HEK293 (cell line): ENCODE data around the gene EXOC2.
A peak's percentile ranks its signal among the peaks of the same experiment; 100 is the strongest.

ENCODE experiments used
- CTCF ChIA-PET: fragments of 350-600 bp; formaldehyde crosslinking; extraction: SDS; loops from one replicate; lab custom pipeline; 2021; ENCODE audit warnings: antibody characterized with exemption; lab: Yijun Ruan, JAX
- POLR2A ChIA-PET: fragments of 300-600 bp; formaldehyde crosslinking; extraction: SDS; loops from one replicate; lab custom pipeline; 2020; ENCODE audit warnings: antibody characterized with exemption, inconsistent platforms; lab: Yijun Ruan, JAX
- H3K27ac ChIP-seq: fragments of 200-500 bp; sonication (Bioruptor generic); 2 replicates; pipeline ENCODE4 v1.5.1; 2014; ENCODE audit warnings: low read depth, low read length, control low read depth, inconsistent platforms; ENCODE audit errors: extremely low read depth
- H3K36me3 ChIP-seq, 2 experiments: fragments of 200-500 bp in 1 of 2; sonication (Bioruptor generic) in 1 of 2; 1 replicate in 1 of 2; 2 replicates in 1 of 2; pipeline ENCODE4 v1.5.1; 2014 to 2017; ENCODE audit warnings: inconsistent platforms in 2 of 2, low read length in 2 of 2; ENCODE audit not compliant: control insufficient read depth in 2 of 2, insufficient read depth in 1 of 2
- H3K4me1 ChIP-seq: fragments of 200-500 bp; sonication (Bioruptor generic); 2 replicates; pipeline ENCODE4 v1.5.1; 2014; ENCODE audit warnings: mild to moderate bottlenecking, low read length, inconsistent platforms; ENCODE audit not compliant: control insufficient read depth, insufficient read depth
- H3K4me3 ChIP-seq: 2 replicates; pipeline ENCODE4 v1.5.1; 2011; ENCODE audit warnings: low read depth, mild to moderate bottlenecking, control low read depth, low read length, moderate library complexity
- H3K9me3 ChIP-seq: fragments of 200-500 bp; sonication (Bioruptor generic); 2 replicates; pipeline ENCODE4 v1.5.1; 2014; ENCODE audit warnings: low read depth, low read length, inconsistent platforms; ENCODE audit not compliant: control insufficient read depth, insufficient read depth
- EGR2 ChIP-seq: fragments of 450-650 bp; formaldehyde crosslinking; IDR thresholded peaks from 2 replicates; pipeline ENCODE4 v1.5.1; 2016; ENCODE audit warnings: low read depth, missing biosample characterization, missing genetic modification characterization
- HOXD13 ChIP-seq: sonication (generic); formaldehyde crosslinking; IDR thresholded peaks from 2 replicates; pipeline ENCODE4 v1.8.0; 2022; ENCODE audit warnings: missing genetic modification reagents, borderline replicate concordance
- ZBTB17 ChIP-seq: fragments of 450-650 bp; formaldehyde crosslinking; IDR thresholded peaks from 2 replicates; pipeline ENCODE4 v1.5.1; 2016; ENCODE audit warnings: missing biosample characterization, missing genetic modification characterization
- ZFHX2 ChIP-seq: fragments of 450-650 bp; formaldehyde crosslinking; conservative IDR thresholded peaks from 2 replicates; pipeline ENCODE4 v1.5.1; 2016; ENCODE audit warnings: missing biosample characterization, missing genetic modification characterization
- ZNF155 ChIP-seq: fragments of 450-650 bp; formaldehyde crosslinking; IDR thresholded peaks from 2 replicates; pipeline ENCODE4 v1.5.1; 2016; ENCODE audit warnings: missing biosample characterization, missing genetic modification characterization
- ZNF184 ChIP-seq: fragments of 450-650 bp; IDR thresholded peaks from 2 replicates; pipeline ENCODE4 v1.5.1; 2018; ENCODE audit warnings: missing biosample characterization, mild to moderate bottlenecking, missing genetic modification characterization
- ZNF211 ChIP-seq: fragments of 450-650 bp; formaldehyde crosslinking; IDR thresholded peaks from 2 replicates; pipeline ENCODE4 v1.5.1; 2016; ENCODE audit warnings: low read depth, missing biosample characterization, missing genetic modification characterization
- ZNF24 ChIP-seq: fragments of 450-650 bp; formaldehyde crosslinking; IDR thresholded peaks from 2 replicates; pipeline ENCODE4 v1.5.1; 2016; ENCODE audit warnings: missing biosample characterization, missing genetic modification characterization
- ZNF473 ChIP-seq: fragments of 450-650 bp; formaldehyde crosslinking; IDR thresholded peaks from 2 replicates; pipeline ENCODE4 v1.5.1; 2017; ENCODE audit warnings: missing biosample characterization, missing genetic modification characterization
- ZNF600 ChIP-seq: fragments of 450-650 bp; formaldehyde crosslinking; IDR thresholded peaks from 2 replicates; pipeline ENCODE4 v1.5.1; 2016; ENCODE audit warnings: missing biosample characterization, missing genetic modification characterization
- TF ChIP-seq, protein P1 (sequence below): fragments of 450-650 bp; formaldehyde crosslinking; IDR thresholded peaks from 2 replicates; pipeline ENCODE4 v1.5.1; 2016; ENCODE audit warnings: missing biosample characterization, missing genetic modification characterization
- TF ChIP-seq, protein P2 (sequence below): fragments of 450-650 bp; formaldehyde crosslinking; conservative IDR thresholded peaks from 2 replicates; pipeline ENCODE4 v1.5.1; 2016; ENCODE audit warnings: low read depth, missing biosample characterization, missing genetic modification characterization
- TF ChIP-seq, protein P3 (sequence below): fragments of 450-650 bp; formaldehyde crosslinking; IDR thresholded peaks from 2 replicates; pipeline ENCODE4 v1.5.1; 2016; ENCODE audit warnings: missing biosample characterization, missing genetic modification characterization
- TF ChIP-seq, protein P4 (sequence below): sonication (generic); formaldehyde crosslinking; IDR thresholded peaks from 2 replicates; pipeline ENCODE4 v1.8.1; 2022; ENCODE audit warnings: mild to moderate bottlenecking, moderate library complexity, missing genetic modification reagents
- TF ChIP-seq, protein P5 (sequence below): fragments of 450-650 bp; formaldehyde crosslinking; IDR thresholded peaks from 2 replicates; pipeline ENCODE4 v1.5.1; 2016; ENCODE audit warnings: missing biosample characterization, missing genetic modification characterization, borderline replicate concordance
- TF ChIP-seq, protein P6 (sequence below): fragments of 450-650 bp; formaldehyde crosslinking; IDR thresholded peaks from 2 replicates; pipeline ENCODE4 v1.5.1; 2016; ENCODE audit warnings: missing biosample characterization, missing genetic modification characterization

EXOC2 gene

DNA sequence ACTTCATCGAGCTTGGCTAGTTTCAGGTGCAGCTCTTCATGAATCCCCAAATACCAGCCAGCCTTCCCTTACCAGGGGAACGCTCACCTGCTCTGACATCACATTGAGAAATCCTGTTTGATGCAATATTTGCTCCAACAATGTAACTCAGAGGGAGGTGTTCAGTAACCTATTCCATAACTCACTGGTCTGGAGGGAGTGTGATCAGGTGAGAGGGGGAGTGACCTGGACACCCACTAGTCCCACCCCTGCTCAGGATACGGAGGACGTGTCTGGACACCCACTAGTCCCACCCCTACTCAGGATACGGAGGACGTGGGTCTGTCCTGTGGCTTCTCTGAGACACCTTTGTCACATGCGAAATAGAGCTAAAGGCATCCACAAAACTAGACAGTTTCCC, 106.4 kb downstream of the EXOC2 start:
- Histone ChIP-seq H3K4me3 (no peak overlapping the region), H3K9me3 (no peaks in the 10 kb centered on the region)
- TF ChIP-seq, protein P1, sequence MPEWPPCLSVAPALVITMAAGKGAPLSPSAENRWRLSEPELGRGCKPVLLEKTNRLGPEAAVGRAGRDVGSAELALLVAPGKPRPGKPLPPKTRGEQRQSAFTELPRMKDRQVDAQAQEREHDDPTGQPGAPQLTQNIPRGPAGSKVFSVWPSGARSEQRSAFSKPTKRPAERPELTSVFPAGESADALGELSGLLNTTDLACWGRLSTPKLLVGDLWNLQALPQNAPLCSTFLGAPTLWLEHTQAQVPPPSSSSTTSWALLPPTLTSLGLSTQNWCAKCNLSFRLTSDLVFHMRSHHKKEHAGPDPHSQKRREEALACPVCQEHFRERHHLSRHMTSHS (tag by site-specific recombination): no peak
- TF ChIP-seq, protein P2, sequence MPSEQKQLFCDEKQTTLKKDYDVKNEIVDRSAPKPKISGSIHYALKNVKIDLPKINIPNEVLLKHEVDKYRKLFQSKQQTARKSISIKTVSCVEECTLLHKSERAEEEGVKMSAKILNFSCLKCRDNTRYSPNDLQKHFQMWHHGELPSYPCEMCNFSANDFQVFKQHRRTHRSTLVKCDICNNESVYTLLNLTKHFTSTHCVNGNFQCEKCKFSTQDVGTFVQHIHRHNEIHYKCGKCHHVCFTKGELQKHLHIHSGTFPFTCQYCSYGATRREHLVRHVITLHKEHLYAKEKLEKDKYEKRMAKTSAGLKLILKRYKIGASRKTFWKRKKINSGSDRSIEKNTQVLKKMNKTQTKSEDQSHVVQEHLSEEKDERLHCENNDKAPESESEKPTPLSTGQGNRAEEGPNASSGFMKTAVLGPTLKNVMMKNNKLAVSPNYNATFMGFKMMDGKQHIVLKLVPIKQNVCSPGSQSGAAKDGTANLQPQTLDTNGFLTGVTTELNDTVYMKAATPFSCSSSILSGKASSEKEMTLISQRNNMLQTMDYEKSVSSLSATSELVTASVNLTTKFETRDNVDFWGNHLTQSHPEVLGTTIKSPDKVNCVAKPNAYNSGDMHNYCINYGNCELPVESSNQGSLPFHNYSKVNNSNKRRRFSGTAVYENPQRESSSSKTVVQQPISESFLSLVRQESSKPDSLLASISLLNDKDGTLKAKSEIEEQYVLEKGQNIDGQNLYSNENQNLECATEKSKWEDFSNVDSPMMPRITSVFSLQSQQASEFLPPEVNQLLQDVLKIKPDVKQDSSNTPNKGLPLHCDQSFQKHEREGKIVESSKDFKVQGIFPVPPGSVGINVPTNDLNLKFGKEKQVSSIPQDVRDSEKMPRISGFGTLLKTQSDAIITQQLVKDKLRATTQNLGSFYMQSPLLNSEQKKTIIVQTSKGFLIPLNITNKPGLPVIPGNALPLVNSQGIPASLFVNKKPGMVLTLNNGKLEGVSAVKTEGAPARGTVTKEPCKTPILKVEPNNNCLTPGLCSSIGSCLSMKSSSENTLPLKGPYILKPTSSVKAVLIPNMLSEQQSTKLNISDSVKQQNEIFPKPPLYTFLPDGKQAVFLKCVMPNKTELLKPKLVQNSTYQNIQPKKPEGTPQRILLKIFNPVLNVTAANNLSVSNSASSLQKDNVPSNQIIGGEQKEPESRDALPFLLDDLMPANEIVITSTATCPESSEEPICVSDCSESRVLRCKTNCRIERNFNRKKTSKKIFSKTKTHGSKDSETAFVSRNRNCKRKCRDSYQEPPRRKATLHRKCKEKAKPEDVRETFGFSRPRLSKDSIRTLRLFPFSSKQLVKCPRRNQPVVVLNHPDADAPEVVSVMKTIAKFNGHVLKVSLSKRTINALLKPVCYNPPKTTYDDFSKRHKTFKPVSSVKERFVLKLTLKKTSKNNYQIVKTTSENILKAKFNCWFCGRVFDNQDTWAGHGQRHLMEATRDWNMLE (tag by site-specific recombination): no peak
- TF ChIP-seq ZNF473 (tag by site-specific recombination) (no peak), ZNF24 (tag by site-specific recombination) (no peak), ZNF184 (tag by site-specific recombination) (no peak), ZNF155 (tag by site-specific recombination) (no peak), HOXD13 (CRISPR knock-in tag) (no peak), ZBTB17 (peak; percentile 59), EGR2 (tag by site-specific recombination) (peak; percentile 67; the same call in 1 of the 2 replicates), ZNF211 (no peak), ZNF600 (tag by site-specific recombination) (0 out of 2 replicates have a peak, but pooled peaks have one; percentile 32), ZFHX2 (tag by site-specific recombination) (peak; percentile 61)
- TF ChIP-seq, protein P3, sequence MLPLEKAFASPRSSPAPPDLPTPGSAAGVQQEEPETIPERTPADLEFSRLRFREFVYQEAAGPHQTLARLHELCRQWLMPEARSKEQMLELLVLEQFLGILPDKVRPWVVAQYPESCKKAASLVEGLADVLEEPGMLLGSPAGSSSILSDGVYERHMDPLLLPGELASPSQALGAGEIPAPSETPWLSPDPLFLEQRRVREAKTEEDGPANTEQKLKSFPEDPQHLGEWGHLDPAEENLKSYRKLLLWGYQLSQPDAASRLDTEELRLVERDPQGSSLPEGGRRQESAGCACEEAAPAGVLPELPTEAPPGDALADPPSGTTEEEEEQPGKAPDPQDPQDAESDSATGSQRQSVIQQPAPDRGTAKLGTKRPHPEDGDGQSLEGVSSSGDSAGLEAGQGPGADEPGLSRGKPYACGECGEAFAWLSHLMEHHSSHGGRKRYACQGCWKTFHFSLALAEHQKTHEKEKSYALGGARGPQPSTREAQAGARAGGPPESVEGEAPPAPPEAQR: no peak
- TF ChIP-seq, protein P4, sequence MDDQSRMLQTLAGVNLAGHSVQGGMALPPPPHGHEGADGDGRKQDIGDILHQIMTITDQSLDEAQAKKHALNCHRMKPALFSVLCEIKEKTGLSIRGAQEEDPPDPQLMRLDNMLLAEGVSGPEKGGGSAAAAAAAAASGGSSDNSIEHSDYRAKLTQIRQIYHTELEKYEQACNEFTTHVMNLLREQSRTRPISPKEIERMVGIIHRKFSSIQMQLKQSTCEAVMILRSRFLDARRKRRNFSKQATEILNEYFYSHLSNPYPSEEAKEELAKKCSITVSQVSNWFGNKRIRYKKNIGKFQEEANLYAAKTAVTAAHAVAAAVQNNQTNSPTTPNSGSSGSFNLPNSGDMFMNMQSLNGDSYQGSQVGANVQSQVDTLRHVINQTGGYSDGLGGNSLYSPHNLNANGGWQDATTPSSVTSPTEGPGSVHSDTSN (CRISPR knock-in tag): no peak
- TF ChIP-seq, protein P5, sequence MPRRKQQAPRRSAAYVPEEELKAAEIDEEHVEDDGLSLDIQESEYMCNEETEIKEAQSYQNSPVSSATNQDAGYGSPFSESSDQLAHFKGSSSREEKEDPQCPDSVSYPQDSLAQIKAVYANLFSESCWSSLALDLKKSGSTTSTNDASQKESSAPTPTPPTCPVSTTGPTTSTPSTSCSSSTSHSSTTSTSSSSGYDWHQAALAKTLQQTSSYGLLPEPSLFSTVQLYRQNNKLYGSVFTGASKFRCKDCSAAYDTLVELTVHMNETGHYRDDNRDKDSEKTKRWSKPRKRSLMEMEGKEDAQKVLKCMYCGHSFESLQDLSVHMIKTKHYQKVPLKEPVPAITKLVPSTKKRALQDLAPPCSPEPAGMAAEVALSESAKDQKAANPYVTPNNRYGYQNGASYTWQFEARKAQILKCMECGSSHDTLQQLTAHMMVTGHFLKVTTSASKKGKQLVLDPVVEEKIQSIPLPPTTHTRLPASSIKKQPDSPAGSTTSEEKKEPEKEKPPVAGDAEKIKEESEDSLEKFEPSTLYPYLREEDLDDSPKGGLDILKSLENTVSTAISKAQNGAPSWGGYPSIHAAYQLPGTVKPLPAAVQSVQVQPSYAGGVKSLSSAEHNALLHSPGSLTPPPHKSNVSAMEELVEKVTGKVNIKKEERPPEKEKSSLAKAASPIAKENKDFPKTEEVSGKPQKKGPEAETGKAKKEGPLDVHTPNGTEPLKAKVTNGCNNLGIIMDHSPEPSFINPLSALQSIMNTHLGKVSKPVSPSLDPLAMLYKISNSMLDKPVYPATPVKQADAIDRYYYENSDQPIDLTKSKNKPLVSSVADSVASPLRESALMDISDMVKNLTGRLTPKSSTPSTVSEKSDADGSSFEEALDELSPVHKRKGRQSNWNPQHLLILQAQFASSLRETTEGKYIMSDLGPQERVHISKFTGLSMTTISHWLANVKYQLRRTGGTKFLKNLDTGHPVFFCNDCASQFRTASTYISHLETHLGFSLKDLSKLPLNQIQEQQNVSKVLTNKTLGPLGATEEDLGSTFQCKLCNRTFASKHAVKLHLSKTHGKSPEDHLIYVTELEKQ (tag by site-specific recombination): no peak
- TF ChIP-seq, protein P6, sequence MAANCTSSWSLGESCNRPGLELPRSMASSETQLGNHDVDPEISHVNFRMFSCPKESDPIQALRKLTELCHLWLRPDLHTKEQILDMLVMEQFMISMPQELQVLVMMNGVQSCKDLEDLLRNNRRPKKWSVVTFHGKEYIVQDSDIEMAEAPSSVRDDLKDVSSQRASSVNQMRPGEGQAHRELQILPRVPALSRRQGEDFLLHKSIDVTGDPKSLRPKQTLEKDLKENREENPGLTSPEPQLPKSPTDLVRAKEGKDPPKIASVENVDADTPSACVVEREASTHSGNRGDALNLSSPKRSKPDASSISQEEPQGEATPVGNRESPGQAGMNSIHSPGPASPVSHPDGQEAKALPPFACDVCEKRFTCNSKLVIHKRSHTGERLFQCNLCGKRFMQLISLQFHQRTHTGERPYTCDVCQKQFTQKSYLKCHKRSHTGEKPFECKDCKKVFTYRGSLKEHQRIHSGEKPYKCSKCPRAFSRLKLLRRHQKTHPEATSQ (tag by site-specific recombination): no peak
- TF ChIP-seq, all 188 proteins: peak for 4
- ChIA-PET CTCF (no interaction called here), POLR2A (no interaction called here)
- peaks cover 0 to 13% of the 10 kb centered on the region in 2 experiments; a peak in 2 of 3 replicates for H3K36me3 ChIP-seq
- H3K27ac ChIP-seq: no peak overlapping the region
- peaks cover 10% of the 10 kb centered on the region for H3K4me1 ChIP-seq
